ENCODE results near the gene GRID1. TPM values are rescaled to one million over a fixed set of nuclear protein-coding genes. Genes with fewer than 3 reads are reported as not detected.

The GRID1 gene
- polyA plus RNA-seq, 1 of the 3 experiments (the other 2 are of a cell fraction): 0.13 TPM

- Histone ChIP-seq H3F3A (replicated peaks; ENCODE audit: insufficient read depth) (no peaks in the 10 kb centered on the region), H3K27me3 (ENCODE audit: insufficient read depth) (no peaks in the 10 kb centered on the region; the same call in 1 of the 2 replicates), H4K20me1 (ENCODE audit: insufficient read depth) (no peaks in the 10 kb centered on the region), H3K4me2 (no peak overlapping the region), H3K4me1 (ENCODE audit: control insufficient read depth in 1 of 2, insufficient read depth in 2 of 2, low read depth in 1 of 2, low read length in 1 of 2) (no peaks in the 10 kb centered on the region), H3K9me2 (no peaks in the 10 kb centered on the region), H3K9ac (no peak overlapping the region), H3K4me3 (ENCODE audit: low read depth in 2 of 2, low read length in 1 of 2) (no peak overlapping the region), H2AFZ (ENCODE audit: low read depth) (no peak overlapping the region), H3K79me2 (ENCODE audit: insufficient read depth) (no peaks in the 10 kb centered on the region), H3K9me3 (no peaks in the 10 kb centered on the region), H3K27ac (ENCODE audit: low read depth in 2 of 2, low read length in 1 of 2) (no peak overlapping the region), H3K36me3 (replicated peaks in 1 of 2; ENCODE audit: control insufficient read depth in 1 of 2, insufficient read depth in 2 of 2, low read length in 1 of 2) (no peaks in the 10 kb centered on the region)
- ChIA-PET POLR2A (no interaction called here), CTCF (interaction anchor here (1.1 to 1.8 kb wide), 2 partner anchors 191 to 193 kb away, joined by 3 to 7 read pairs; no protein-coding TSS in a partner anchor)
- 69% methylated on average over 9 of the region's 9 CpGs for WGBS (ENCODE audit: low lambda C conversion rate)
- DNase-seq: no peak
- TF ChIP-seq RAD21 (IDR thresholded peaks at IDR 0.05; ENCODE audit: low read length) (no peak), MXI1 (IDR thresholded peaks at IDR 0.05; ENCODE audit: low read depth, low read length) (no peak), TAF1 (IDR thresholded peaks at IDR 0.05; ENCODE audit: borderline replicate concordance, low read depth, low read length) (no peak), USF1 (IDR thresholded peaks at IDR 0.05; ENCODE audit: borderline replicate concordance, low read depth) (no peak), POLR2AphosphoS5 (IDR thresholded peaks at IDR 0.05; ENCODE audit: low read depth, low read length) (no peak), MAX (IDR thresholded peaks at IDR 0.05; ENCODE audit: low read depth) (no peak), PBX3 (IDR thresholded peaks at IDR 0.05) (no peak), FOXM1 (IDR thresholded peaks at IDR 0.05; ENCODE audit: low read depth) (no peak), SIN3A (IDR thresholded peaks at IDR 0.05; ENCODE audit: borderline replicate concordance, low read depth, low read length) (no peak), YY1 (IDR thresholded peaks at IDR 0.05; ENCODE audit: low read depth) (no peak), ZBTB33 (IDR thresholded peaks at IDR 0.05; ENCODE audit: borderline replicate concordance, low read depth) (no peak), FOSL2 (IDR thresholded peaks at IDR 0.05; ENCODE audit: borderline replicate concordance, low read depth) (no peak), USF2 (IDR thresholded peaks at IDR 0.05; ENCODE audit: borderline replicate concordance, low read depth, low read length) (no peak), NFIC (IDR thresholded peaks at IDR 0.05; ENCODE audit: borderline replicate concordance) (no peak), NRF1 (IDR thresholded peaks at IDR 0.05; ENCODE audit: low read depth, low read length) (no peak), EZH2phosphoT487 (IDR thresholded peaks at IDR 0.05; ENCODE audit: borderline replicate concordance, low read depth) (no peak), EP300 (IDR thresholded peaks at IDR 0.05; ENCODE audit: borderline replicate concordance in 1 of 2, low read depth in 1 of 2, low read length in 1 of 2) (no peak), RXRA (IDR thresholded peaks at IDR 0.05; ENCODE audit: borderline replicate concordance, low read depth) (no peak), CTCF (IDR thresholded peaks at IDR 0.05) (no peak), RFX5 (IDR thresholded peaks at IDR 0.05; ENCODE audit: low read length) (no peak)
These were observed 26.8 kb upstream of the GRID1 start for GRCh38 chr10:86393362-86393761.
